HL-60 (cell line): ENCODE results near the gene TPRA1.

ENCODE experiments used
- DNase-seq, 2 experiments: peaks; one replicate each; pipeline ENCODE4 v3.0.0-alpha.2; 2010 to 2020; ENCODE audit warnings: low read depth in 1 of 2, low spot score in 1 of 2
- H3K27ac ChIP-seq: fragments of 250-450 bp; sonication (Bioruptor Pico); replicated peaks from 2 replicates; pipeline ENCODE4 v1.5.1; 2020; ENCODE audit warnings: mild to moderate bottlenecking, moderate library complexity
- H3K27me3 ChIP-seq: fragments of 250-450 bp; sonication (Bioruptor Pico); 2 replicates; pipeline ENCODE4 v1.5.1; 2021; ENCODE audit warnings: mild to moderate bottlenecking, moderate library complexity; ENCODE audit not compliant: insufficient read depth, poor library complexity, severe bottlenecking
- H3K4me3 ChIP-seq: replicated peaks from 2 replicates; pipeline ENCODE4 v1.5.1; 2011; ENCODE audit warnings: mild to moderate bottlenecking, control low read depth, low read length; ENCODE audit not compliant: insufficient read depth
- GABPA ChIP-seq: IDR thresholded peaks from 2 replicates; pipeline ENCODE4 v1.6.1; 2012; ENCODE audit warnings: low read depth
- POLR2AphosphoS5 ChIP-seq: IDR thresholded peaks from 2 replicates; pipeline ENCODE4 v1.6.1; 2012; ENCODE audit warnings: low read depth
- SPI1 ChIP-seq: IDR thresholded peaks from 2 replicates; pipeline ENCODE4 v1.6.1; 2012; ENCODE audit warnings: low read depth, mild to moderate bottlenecking, borderline replicate concordance
- TF ChIP-seq, protein P1 (sequence below): IDR thresholded peaks from one replicate; pipeline ENCODE4 v1.5.1; 2011; ENCODE audit warnings: low read length, control low read depth, inconsistent platforms; ENCODE audit not compliant: insufficient read depth
- TF ChIP-seq, protein P2 (sequence below): IDR thresholded peaks from 2 replicates; pipeline ENCODE4 v1.6.1; 2012; ENCODE audit warnings: low read depth; ENCODE audit not compliant: insufficient replicate concordance

TPRA1 gene

DNA sequence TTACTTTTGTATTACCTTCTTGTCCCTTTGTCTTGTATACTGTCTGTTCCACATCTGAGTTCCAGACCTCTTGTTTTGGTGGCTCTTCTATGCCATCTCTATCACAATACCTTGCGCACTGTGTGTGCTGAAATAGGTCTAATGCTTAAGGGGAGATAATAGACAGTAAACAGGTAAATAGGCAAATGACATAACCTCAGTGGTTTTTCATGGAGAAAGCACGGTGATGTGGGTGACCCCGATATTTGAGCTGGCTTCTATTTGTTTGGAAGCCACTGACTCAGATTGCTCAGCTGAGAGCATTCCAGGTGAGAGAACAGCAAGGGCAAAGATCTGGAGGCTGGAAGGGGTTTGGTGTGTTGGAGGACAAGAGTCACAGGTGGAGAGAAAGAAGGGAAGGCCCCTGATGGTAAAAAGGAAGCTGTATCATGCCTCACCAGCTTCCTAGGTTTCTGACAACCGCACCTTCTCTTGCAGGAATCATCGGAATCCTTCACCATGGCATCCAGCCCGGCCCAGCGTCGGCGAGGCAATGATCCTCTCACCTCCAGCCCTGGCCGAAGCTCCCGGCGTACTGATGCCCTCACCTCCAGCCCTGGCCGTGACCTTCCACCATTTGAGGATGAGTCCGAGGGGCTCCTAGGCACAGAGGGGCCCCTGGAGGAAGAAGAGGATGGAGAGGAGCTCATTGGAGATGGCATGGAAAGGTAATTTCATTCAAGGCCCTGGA lies 8.5 kb upstream of the TPRA1 start:
- peak overlapping the region; percentile 62 for H3K4me3 ChIP-seq
- no peak for DNase-seq
- no peaks in the 10 kb centered on the region for H3K27me3 ChIP-seq
- TF ChIP-seq, protein P1, sequence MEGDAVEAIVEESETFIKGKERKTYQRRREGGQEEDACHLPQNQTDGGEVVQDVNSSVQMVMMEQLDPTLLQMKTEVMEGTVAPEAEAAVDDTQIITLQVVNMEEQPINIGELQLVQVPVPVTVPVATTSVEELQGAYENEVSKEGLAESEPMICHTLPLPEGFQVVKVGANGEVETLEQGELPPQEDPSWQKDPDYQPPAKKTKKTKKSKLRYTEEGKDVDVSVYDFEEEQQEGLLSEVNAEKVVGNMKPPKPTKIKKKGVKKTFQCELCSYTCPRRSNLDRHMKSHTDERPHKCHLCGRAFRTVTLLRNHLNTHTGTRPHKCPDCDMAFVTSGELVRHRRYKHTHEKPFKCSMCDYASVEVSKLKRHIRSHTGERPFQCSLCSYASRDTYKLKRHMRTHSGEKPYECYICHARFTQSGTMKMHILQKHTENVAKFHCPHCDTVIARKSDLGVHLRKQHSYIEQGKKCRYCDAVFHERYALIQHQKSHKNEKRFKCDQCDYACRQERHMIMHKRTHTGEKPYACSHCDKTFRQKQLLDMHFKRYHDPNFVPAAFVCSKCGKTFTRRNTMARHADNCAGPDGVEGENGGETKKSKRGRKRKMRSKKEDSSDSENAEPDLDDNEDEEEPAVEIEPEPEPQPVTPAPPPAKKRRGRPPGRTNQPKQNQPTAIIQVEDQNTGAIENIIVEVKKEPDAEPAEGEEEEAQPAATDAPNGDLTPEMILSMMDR, result no peak
- no peak for TF ChIP-seq SPI1
- no peak for TF ChIP-seq POLR2AphosphoS5
- TF ChIP-seq GABPA, result no peak
- TF ChIP-seq, protein P2, sequence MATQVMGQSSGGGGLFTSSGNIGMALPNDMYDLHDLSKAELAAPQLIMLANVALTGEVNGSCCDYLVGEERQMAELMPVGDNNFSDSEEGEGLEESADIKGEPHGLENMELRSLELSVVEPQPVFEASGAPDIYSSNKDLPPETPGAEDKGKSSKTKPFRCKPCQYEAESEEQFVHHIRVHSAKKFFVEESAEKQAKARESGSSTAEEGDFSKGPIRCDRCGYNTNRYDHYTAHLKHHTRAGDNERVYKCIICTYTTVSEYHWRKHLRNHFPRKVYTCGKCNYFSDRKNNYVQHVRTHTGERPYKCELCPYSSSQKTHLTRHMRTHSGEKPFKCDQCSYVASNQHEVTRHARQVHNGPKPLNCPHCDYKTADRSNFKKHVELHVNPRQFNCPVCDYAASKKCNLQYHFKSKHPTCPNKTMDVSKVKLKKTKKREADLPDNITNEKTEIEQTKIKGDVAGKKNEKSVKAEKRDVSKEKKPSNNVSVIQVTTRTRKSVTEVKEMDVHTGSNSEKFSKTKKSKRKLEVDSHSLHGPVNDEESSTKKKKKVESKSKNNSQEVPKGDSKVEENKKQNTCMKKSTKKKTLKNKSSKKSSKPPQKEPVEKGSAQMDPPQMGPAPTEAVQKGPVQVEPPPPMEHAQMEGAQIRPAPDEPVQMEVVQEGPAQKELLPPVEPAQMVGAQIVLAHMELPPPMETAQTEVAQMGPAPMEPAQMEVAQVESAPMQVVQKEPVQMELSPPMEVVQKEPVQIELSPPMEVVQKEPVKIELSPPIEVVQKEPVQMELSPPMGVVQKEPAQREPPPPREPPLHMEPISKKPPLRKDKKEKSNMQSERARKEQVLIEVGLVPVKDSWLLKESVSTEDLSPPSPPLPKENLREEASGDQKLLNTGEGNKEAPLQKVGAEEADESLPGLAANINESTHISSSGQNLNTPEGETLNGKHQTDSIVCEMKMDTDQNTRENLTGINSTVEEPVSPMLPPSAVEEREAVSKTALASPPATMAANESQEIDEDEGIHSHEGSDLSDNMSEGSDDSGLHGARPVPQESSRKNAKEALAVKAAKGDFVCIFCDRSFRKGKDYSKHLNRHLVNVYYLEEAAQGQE, result no peak
- peak overlapping the region; percentile 97 for H3K27ac ChIP-seq

DNA sequence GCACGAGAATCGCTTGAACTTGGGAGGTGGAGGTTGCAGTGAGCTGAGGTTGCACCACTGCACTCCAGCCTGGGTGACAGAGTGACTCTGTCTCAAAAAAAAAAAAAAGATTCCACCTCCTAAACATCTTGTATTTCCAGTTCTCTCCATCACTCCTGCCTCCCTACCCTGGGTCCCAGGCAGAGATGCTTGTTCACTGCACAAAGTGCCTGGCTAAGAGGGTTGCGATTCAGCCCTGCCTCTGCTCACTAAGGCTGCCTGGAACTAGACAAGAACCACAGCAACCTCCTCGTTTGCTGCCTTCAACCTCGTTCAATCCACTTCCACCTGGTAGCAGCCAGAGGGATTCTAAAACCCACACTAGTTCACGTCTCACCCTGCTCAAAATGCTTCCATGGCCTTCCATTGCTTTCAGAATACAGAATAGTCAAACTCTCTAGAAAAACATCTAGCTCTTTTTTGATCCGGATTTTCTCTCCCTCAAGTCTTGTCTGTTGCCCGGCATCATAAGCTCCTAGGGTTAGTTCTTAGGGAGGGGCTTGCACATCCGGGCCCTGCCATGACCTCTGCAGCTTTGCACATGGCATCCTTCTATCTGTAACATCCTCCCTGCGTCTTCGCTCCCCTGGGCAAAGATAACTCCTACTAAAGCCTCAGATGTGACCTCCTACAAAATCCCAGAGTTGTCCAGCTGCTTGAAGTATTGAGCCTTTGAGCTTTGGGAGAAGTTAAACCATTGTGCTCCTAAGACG lies 6.7 kb upstream of the TPRA1 start:
- Histone ChIP-seq H3K27me3 (no peaks in the 10 kb centered on the region), H3K27ac (peak overlapping the region; percentile 97), H3K4me3 (peak overlapping the region; percentile 62; the same call in 1 of the 2 replicates)
- no peak for DNase-seq
- TF ChIP-seq POLR2AphosphoS5 (no peak), GABPA (no peak), SPI1 (no peak)
- TF ChIP-seq, protein P2, result no peak
- TF ChIP-seq, protein P1, result no peak

DNA sequence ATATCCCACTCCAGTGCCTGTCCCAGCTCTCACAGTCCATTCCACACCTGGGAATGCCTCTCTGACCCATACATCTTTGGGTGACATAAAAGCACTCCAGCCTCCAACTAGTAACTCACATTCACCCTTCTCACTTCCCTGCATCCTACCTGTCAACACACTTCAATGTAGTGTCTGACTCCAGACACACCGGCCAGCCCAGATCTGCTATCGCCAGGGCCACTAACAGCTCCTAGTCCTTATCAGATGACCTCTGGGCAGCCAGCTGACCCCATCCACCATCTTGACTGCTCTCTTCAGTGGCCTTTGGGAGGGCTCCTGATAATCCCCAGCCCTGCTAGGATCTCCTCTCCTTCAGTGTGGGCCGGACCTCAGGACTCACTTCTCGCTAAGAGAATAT lies 4.8 kb upstream of the TPRA1 start:
- no peaks in the 10 kb centered on the region for H3K27me3 ChIP-seq
- no peak overlapping the region for H3K4me3 ChIP-seq
- TF ChIP-seq POLR2AphosphoS5 (no peak), GABPA (no peak), SPI1 (no peak)
- TF ChIP-seq, protein P2, result no peak
- TF ChIP-seq, protein P1, result no peak
- no peak for DNase-seq
- H3K27ac ChIP-seq, result no peak overlapping the region
